ENCODE data around the gene ESRP2.

The ESRP2 gene

GRCh38 chr16:68237243-68238028 is 1.5 kb upstream of the ESRP2 start:
- peak; percentile 96 for DNase-seq (ENCODE audit: low read depth)

- no peak for DNase-seq (ENCODE audit: low read depth)
Measured at GRCh38 chr16:68236826-68237242, 907 bp upstream of the ESRP2 start.

GRCh38 chr16:68236137-68236825 is 354 bp upstream of the ESRP2 start:
- DNase-seq (ENCODE audit: low read depth) = no peak

GRCh38 chr16:68235108-68235886 is 630 bp downstream of the ESRP2 start:
- DNase-seq (ENCODE audit: low read depth) = no peak

GRCh38 chr16:68234188-68235107 is 1.5 kb downstream of the ESRP2 start:
- DNase-seq (ENCODE audit: low read depth) = no peak

GRCh38 chr16:68233835-68234187 is 2.1 kb downstream of the ESRP2 start:
- no peak for DNase-seq (ENCODE audit: low read depth)

GRCh38 chr16:68233085-68233834 is 2.7 kb downstream of the ESRP2 start:
- DNase-seq (ENCODE audit: low read depth) = no peak

- no peak for DNase-seq (ENCODE audit: low read depth)
Measured at GRCh38 chr16:68232335-68232734, 3.6 kb downstream of the ESRP2 start.

GRCh38 chr16:68231384-68232136 is 4.4 kb downstream of the ESRP2 start:
- no peak for DNase-seq (ENCODE audit: low read depth)

- no peak for DNase-seq (ENCODE audit: low read depth)
Measured at GRCh38 chr16:68230956-68231355, 5.0 kb downstream of the ESRP2 start.

GRCh38 chr16:68230176-68230571 is 5.8 kb downstream of the ESRP2 start:
- no peak for DNase-seq (ENCODE audit: low read depth)

GRCh38 chr16:68229431-68230175 is 6.3 kb downstream of the ESRP2 start:
- DNase-seq (ENCODE audit: low read depth) = peak; percentile 79

GRCh38 chr16:68228652-68229051 is 7.3 kb downstream of the ESRP2 start:
- no peak for DNase-seq (ENCODE audit: low read depth)

- DNase-seq (ENCODE audit: low read depth) = no peak
Measured at GRCh38 chr16:68227850-68228553, 7.9 kb downstream of the ESRP2 start.

GRCh38 chr16:68227183-68227793 is 8.6 kb downstream of the ESRP2 start:
- no peak for DNase-seq (ENCODE audit: low read depth)

GRCh38 chr16:68226116-68226515 is 9.8 kb downstream of the ESRP2 start:
- no peak for DNase-seq (ENCODE audit: low read depth)

GRCh38 chr16:68223072-68223471 is 12.9 kb downstream of the ESRP2 start:
- DNase-seq (ENCODE audit: low read depth) = no peak

- DNase-seq (ENCODE audit: low read depth) = no peak
Measured at GRCh38 chr16:68219725-68220351, 16.1 kb downstream of the ESRP2 start.

Measured in fibroblast of gingiva (primary cell).